PC-3 (cell line): ENCODE measurements around the gene MTHFD1L.

Experiments used
- EZH2 ChIP-seq: fragments of 300-600 bp; sonication (generic); IDR thresholded peaks from one replicate; pipeline ENCODE4 v1.6.1; 2017; ENCODE audit warnings: antibody characterized with exemption, mild to moderate bottlenecking, low read length; ENCODE audit not compliant: unreplicated experiment
- TF ChIP-seq, protein P1 (sequence below): fragments of 300-600 bp; sonication (generic); conservative IDR thresholded peaks from 2 replicates; pipeline ENCODE4 v1.5.1; 2017; ENCODE audit warnings: antibody characterized with exemption, low read depth, mild to moderate bottlenecking, low read length

DNA sequence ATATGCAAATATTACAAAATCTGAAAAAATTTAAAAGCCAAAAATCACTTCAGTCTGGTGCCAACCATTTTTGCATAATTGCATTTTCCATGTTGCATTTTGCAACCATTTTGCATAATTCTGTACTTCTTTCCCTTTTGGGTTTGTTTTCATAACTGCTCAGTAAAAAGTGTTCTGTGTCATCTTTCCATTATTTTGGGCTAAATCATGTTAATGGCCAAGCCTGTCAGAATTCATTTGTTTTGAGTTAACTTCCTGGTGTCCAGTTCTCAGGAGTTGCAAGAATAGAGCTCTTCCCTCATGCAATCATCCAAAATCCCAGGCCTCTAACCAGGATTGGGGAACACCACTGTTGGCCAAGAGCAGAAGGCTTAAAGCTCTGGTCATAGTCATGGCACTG is 133.6 kb downstream of the MTHFD1L start:
- TF ChIP-seq, protein P1, sequence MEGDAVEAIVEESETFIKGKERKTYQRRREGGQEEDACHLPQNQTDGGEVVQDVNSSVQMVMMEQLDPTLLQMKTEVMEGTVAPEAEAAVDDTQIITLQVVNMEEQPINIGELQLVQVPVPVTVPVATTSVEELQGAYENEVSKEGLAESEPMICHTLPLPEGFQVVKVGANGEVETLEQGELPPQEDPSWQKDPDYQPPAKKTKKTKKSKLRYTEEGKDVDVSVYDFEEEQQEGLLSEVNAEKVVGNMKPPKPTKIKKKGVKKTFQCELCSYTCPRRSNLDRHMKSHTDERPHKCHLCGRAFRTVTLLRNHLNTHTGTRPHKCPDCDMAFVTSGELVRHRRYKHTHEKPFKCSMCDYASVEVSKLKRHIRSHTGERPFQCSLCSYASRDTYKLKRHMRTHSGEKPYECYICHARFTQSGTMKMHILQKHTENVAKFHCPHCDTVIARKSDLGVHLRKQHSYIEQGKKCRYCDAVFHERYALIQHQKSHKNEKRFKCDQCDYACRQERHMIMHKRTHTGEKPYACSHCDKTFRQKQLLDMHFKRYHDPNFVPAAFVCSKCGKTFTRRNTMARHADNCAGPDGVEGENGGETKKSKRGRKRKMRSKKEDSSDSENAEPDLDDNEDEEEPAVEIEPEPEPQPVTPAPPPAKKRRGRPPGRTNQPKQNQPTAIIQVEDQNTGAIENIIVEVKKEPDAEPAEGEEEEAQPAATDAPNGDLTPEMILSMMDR = no peak
- no peak for TF ChIP-seq EZH2
